Measurements from ENCODE around the gene C1orf21. TPM values are rescaled to one million over a fixed set of nuclear protein-coding genes. Genes with fewer than 3 reads are reported as not detected.

Gene C1orf21
- total RNA-seq, 1 experiment from 2014 or later = 28.5 TPM

- CTCF ChIA-PET = no interaction called here
These were observed 237.8 kb downstream of the C1orf21 start for GRCh38 chr1:184624626-184625025.

DNA sequence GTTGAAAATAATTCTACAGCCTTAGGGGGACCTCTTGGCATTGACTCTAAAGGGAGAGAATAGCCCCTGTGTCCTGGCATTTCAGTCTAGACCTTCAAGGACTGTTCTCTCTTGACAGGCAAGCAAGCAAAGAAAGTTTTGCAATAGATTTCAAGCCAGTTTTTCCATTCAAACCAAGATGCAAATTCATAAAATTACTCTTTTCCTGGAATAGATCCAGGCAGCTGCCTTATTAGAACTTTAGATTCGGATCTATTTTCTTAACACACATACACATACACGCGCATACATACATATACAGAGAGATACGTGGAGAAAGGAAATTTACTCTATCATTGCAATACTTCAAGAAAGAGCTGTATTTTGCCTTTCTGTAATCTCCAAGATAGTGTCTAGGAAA, 238.4 kb downstream of the C1orf21 start:
- ChIA-PET CTCF (no interaction called here), POLR2A (no interaction called here)
- Mint-ChIP-seq H3K4me3 (no peak overlapping the region), H3K27ac (no peak overlapping the region), H3K9me3 (no peaks in the 10 kb centered on the region), H3K27me3 (ENCODE audit: low read depth) (no peaks in the 10 kb centered on the region), H3K4me1 (peaks cover 13% of the 10 kb centered on the region), H3K36me3 (no peaks in the 10 kb centered on the region)
- ATAC-seq = no peak
- no peak for DNase-seq (ENCODE audit: low spot score)
- TF ChIP-seq, protein P1, sequence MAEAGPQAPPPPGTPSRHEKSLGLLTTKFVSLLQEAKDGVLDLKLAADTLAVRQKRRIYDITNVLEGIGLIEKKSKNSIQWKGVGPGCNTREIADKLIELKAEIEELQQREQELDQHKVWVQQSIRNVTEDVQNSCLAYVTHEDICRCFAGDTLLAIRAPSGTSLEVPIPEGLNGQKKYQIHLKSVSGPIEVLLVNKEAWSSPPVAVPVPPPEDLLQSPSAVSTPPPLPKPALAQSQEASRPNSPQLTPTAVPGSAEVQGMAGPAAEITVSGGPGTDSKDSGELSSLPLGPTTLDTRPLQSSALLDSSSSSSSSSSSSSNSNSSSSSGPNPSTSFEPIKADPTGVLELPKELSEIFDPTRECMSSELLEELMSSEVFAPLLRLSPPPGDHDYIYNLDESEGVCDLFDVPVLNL (CRISPR knock-in tag; IDR thresholded peaks at IDR 0.05; ENCODE audit: borderline replicate concordance, low read depth) = no peak
- TF ChIP-seq, protein P2, sequence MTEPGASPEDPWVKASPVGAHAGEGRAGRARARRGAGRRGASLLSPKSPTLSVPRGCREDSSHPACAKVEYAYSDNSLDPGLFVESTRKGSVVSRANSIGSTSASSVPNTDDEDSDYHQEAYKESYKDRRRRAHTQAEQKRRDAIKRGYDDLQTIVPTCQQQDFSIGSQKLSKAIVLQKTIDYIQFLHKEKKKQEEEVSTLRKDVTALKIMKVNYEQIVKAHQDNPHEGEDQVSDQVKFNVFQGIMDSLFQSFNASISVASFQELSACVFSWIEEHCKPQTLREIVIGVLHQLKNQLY (CRISPR knock-in tag; IDR thresholded peaks at IDR 0.05) = no peak
- TF ChIP-seq MAX (CRISPR knock-in tag; IDR thresholded peaks at IDR 0.05) = no peak
- no peak for TF ChIP-seq NR3C1 (CRISPR knock-in tag; conservative IDR thresholded peaks at IDR 0.05; ENCODE audit: low read depth)
- no peak for TF ChIP-seq ZNF317 (CRISPR knock-in tag; IDR thresholded peaks at IDR 0.05; ENCODE audit: borderline replicate concordance, low read depth)
- no peak for TF ChIP-seq TEAD4 (CRISPR knock-in tag; IDR thresholded peaks at IDR 0.05)
- TF ChIP-seq, protein P3, sequence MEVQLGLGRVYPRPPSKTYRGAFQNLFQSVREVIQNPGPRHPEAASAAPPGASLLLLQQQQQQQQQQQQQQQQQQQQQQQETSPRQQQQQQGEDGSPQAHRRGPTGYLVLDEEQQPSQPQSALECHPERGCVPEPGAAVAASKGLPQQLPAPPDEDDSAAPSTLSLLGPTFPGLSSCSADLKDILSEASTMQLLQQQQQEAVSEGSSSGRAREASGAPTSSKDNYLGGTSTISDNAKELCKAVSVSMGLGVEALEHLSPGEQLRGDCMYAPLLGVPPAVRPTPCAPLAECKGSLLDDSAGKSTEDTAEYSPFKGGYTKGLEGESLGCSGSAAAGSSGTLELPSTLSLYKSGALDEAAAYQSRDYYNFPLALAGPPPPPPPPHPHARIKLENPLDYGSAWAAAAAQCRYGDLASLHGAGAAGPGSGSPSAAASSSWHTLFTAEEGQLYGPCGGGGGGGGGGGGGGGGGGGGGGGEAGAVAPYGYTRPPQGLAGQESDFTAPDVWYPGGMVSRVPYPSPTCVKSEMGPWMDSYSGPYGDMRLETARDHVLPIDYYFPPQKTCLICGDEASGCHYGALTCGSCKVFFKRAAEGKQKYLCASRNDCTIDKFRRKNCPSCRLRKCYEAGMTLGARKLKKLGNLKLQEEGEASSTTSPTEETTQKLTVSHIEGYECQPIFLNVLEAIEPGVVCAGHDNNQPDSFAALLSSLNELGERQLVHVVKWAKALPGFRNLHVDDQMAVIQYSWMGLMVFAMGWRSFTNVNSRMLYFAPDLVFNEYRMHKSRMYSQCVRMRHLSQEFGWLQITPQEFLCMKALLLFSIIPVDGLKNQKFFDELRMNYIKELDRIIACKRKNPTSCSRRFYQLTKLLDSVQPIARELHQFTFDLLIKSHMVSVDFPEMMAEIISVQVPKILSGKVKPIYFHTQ (CRISPR knock-in tag; IDR thresholded peaks at IDR 0.05) = no peak
- no peak for TF ChIP-seq ATF1 (CRISPR knock-in tag; IDR thresholded peaks at IDR 0.05)
- no peak for TF ChIP-seq TP53 (CRISPR knock-in tag; IDR thresholded peaks at IDR 0.05)

More at GRCh38 chr1:184624626-184625025, 237.8 kb downstream of the C1orf21 start:
- no peak for DNase-seq (ENCODE audit: low spot score)
- no peak overlapping the region for H3K4me3 Mint-ChIP-seq
- H3K36me3 Mint-ChIP-seq = no peaks in the 10 kb centered on the region
- peaks cover 10% of the 10 kb centered on the region for H3K4me1 Mint-ChIP-seq
- H3K9me3 Mint-ChIP-seq = no peaks in the 10 kb centered on the region
- POLR2A ChIA-PET = no interaction called here
- ATAC-seq = no peak
- TF ChIP-seq, protein P1 (CRISPR knock-in tag; IDR thresholded peaks at IDR 0.05; ENCODE audit: borderline replicate concordance, low read depth) = no peak
- no peak for TF ChIP-seq GRHL2 (CRISPR knock-in tag; IDR thresholded peaks at IDR 0.05; ENCODE audit: insufficient replicate concordance, severe bottlenecking)
- no peak for TF ChIP-seq SOX15 (CRISPR knock-in tag; IDR thresholded peaks at IDR 0.05)
- TF ChIP-seq, protein P4, sequence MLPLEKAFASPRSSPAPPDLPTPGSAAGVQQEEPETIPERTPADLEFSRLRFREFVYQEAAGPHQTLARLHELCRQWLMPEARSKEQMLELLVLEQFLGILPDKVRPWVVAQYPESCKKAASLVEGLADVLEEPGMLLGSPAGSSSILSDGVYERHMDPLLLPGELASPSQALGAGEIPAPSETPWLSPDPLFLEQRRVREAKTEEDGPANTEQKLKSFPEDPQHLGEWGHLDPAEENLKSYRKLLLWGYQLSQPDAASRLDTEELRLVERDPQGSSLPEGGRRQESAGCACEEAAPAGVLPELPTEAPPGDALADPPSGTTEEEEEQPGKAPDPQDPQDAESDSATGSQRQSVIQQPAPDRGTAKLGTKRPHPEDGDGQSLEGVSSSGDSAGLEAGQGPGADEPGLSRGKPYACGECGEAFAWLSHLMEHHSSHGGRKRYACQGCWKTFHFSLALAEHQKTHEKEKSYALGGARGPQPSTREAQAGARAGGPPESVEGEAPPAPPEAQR (CRISPR knock-in tag; IDR thresholded peaks at IDR 0.05) = no peak
- TF ChIP-seq, protein P5, sequence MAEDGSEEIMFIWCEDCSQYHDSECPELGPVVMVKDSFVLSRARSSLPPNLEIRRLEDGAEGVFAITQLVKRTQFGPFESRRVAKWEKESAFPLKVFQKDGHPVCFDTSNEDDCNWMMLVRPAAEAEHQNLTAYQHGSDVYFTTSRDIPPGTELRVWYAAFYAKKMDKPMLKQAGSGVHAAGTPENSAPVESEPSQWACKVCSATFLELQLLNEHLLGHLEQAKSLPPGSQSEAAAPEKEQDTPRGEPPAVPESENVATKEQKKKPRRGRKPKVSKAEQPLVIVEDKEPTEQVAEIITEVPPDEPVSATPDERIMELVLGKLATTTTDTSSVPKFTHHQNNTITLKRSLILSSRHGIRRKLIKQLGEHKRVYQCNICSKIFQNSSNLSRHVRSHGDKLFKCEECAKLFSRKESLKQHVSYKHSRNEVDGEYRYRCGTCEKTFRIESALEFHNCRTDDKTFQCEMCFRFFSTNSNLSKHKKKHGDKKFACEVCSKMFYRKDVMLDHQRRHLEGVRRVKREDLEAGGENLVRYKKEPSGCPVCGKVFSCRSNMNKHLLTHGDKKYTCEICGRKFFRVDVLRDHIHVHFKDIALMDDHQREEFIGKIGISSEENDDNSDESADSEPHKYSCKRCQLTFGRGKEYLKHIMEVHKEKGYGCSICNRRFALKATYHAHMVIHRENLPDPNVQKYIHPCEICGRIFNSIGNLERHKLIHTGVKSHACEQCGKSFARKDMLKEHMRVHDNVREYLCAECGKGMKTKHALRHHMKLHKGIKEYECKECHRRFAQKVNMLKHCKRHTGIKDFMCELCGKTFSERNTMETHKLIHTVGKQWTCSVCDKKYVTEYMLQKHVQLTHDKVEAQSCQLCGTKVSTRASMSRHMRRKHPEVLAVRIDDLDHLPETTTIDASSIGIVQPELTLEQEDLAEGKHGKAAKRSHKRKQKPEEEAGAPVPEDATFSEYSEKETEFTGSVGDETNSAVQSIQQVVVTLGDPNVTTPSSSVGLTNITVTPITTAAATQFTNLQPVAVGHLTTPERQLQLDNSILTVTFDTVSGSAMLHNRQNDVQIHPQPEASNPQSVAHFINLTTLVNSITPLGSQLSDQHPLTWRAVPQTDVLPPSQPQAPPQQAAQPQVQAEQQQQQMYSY (CRISPR knock-in tag; IDR thresholded peaks at IDR 0.05) = no peak
- TF ChIP-seq E2F1 (CRISPR knock-in tag; IDR thresholded peaks at IDR 0.05) = no peak
- TF ChIP-seq ZMAT4 (CRISPR knock-in tag; IDR thresholded peaks at IDR 0.05) = no peak
- TF ChIP-seq MAX (CRISPR knock-in tag; IDR thresholded peaks at IDR 0.05) = no peak
- no peak for TF ChIP-seq NR2C2 (CRISPR knock-in tag; IDR thresholded peaks at IDR 0.05)
- no peaks in the 10 kb centered on the region for H3K27me3 Mint-ChIP-seq (ENCODE audit: low read depth)
- H3K27ac Mint-ChIP-seq = no peak overlapping the region

Measured in WTC11 (cell line).